Occipital lobe (tissue), 2 donors: ENCODE data around the gene SRPX2. TPM values are rescaled to one million over a fixed set of nuclear protein-coding genes. Genes with fewer than 3 reads are reported as not detected.
A peak's percentile ranks its signal among the peaks of the same experiment; 100 is the strongest.

Experiments
- DNase-seq: peaks from one replicate; lab custom pipeline; 2025; lab: John Stamatoyannopoulos, UW
- total RNA-seq: library from RNA; depleted of rRNA; stranded (reverse); fragments of >200 nt; gene quantifications from one replicate; pipeline ENCODE4 v1.2.3, GENCODE V29; 2014

The SRPX2 gene, protein sequence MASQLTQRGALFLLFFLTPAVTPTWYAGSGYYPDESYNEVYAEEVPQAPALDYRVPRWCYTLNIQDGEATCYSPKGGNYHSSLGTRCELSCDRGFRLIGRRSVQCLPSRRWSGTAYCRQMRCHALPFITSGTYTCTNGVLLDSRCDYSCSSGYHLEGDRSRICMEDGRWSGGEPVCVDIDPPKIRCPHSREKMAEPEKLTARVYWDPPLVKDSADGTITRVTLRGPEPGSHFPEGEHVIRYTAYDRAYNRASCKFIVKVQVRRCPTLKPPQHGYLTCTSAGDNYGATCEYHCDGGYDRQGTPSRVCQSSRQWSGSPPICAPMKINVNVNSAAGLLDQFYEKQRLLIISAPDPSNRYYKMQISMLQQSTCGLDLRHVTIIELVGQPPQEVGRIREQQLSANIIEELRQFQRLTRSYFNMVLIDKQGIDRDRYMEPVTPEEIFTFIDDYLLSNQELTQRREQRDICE
- 1.2 TPM for total RNA-seq

GRCh38 chrX:100643956-100644860, at the start of gene SRPX2:
SRPX2 (plus strand) TSS chrX:100644199; CDS start chrX:100646323, 2,124 bp downstream.
- DNase-seq = no peak

- no peak for DNase-seq
Observed at GRCh38 chrX:100596601-100597000, 47.4 kb upstream of the SRPX2 start.

DNA sequence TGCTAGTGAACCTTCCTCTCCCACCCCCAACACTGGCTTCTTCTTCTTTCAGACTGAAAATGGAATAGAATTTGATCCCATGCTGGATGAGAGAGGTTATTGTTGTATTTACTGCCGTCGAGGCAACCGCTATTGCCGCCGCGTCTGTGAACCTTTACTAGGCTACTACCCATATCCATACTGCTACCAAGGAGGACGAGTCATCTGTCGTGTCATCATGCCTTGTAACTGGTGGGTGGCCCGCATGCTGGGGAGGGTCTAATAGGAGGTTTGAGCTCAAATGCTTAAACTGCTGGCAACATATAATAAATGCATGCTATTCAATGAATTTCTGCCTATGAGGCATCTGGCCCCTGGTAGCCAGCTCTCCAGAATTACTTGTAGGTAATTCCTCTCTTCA, 44.5 kb upstream of the SRPX2 start:
- no peak for DNase-seq

- no peak for DNase-seq
Observed at GRCh38 chrX:100600340-100600739, 43.7 kb upstream of the SRPX2 start.

GRCh38 chrX:100600758-100601157, 43.2 kb upstream of the SRPX2 start:
- DNase-seq = no peak

- DNase-seq = no peak
Observed at GRCh38 chrX:100606753-100607152, 37.2 kb upstream of the SRPX2 start.

DNA sequence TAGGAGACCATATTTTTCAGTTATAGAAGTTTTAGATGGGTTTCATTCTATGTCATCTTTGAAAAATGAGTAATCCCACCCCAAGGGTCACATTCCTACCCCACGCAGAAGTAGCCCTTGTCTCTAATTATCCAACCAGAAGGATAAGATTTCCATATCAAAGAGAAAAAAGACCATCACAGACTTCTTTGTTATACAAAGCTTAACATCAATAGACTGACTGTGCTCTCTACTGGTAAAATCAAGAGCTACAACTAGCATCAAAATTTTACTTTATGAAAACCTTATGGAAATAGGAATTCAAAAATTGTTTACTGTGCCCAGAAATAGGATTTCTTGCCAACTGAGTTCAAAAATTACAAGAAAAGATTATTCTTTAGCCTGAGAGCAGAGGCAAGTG, 34.4 kb upstream of the SRPX2 start:
- DNase-seq = no peak

- DNase-seq = no peak
Observed at GRCh38 chrX:100611951-100612350, 32.0 kb upstream of the SRPX2 start.

- DNase-seq = no peak
Observed at GRCh38 chrX:100615005-100615404, 29.0 kb upstream of the SRPX2 start.

GRCh38 chrX:100623001-100623400, 21.0 kb upstream of the SRPX2 start:
- no peak for DNase-seq

- DNase-seq = no peak
Observed at GRCh38 chrX:100625985-100626491, 18.0 kb upstream of the SRPX2 start.

GRCh38 chrX:100635040-100635439, 9.0 kb upstream of the SRPX2 start:
- DNase-seq = no peak

DNA sequence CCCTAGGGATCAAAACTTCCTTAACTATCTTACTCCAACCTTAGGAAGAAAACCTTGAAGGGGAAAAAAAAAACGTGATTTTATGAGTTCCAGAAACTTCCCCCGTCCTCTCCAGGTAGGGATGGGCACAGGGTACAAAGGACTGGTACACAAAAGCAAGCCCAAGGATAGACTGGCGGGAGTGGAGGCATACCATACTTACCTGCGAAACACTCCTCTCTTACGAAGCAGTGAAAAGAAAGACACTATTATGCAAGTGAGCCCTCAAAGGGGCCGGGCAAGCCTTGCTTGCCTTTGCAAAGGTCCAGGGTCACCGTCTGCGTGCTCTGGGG, 8.0 kb upstream of the SRPX2 start:
- no peak for DNase-seq

- DNase-seq = peak; percentile 19
Observed at GRCh38 chrX:100636321-100636991, 7.5 kb upstream of the SRPX2 start, which contains the start of gene TSPAN6. TSPAN6 (minus strand) TSS chrX:100636806; CDS start chrX:100636694, 112 bp downstream.

- DNase-seq = no peak
Observed at GRCh38 chrX:100642290-100642689, 1.7 kb upstream of the SRPX2 start.

GRCh38 chrX:100643212-100643611, 787 bp upstream of the SRPX2 start:
- DNase-seq = no peak

GRCh38 chrX:100645106-100645505, 1.1 kb downstream of the SRPX2 start:
- DNase-seq = no peak

DNA sequence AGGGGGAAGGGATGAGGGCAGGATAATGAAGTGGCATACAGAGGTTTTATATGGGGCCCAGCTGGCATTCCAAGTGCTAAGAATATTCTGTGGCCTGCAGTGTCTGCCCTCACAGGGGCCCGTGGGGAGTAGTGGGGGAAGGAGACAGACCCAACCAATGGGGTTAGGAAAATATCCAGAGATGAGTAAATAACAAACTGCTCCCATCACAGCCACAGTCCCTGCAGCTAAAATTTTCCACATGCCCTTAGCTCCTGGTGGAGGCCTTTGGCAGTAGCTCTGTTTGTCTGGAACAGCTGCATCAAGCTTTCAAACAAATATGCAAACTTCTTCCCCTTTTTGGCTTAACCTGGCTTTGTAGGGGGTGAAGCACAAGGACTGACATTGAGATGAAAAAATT, 3.1 kb downstream of the SRPX2 start:
- DNase-seq = no peak

GRCh38 chrX:100647739-100648138, 3.7 kb downstream of the SRPX2 start:
- no peak for DNase-seq

- DNase-seq = no peak
Observed at GRCh38 chrX:100648458-100649417, 4.7 kb downstream of the SRPX2 start.
